Posterior vena cava (tissue), 2 donors: ENCODE results near the gene TCP11L2. TPM values are rescaled to one million over a fixed set of nuclear protein-coding genes. Genes with fewer than 3 reads are reported as not detected.
"Not testable (repeated sequence)": the region's sequence is repeated elsewhere in the genome, so short reads cannot be mapped to it uniquely, and the experiment has no call there.

Experiments
- DNase-seq: peaks from one replicate; pipeline ENCODE4 v3.0.0-alpha.2; 2020; ENCODE audit warnings: low spot score
- intact Hi-C, 2 donors: fragments of 100-400 bp; cut with DNase I; formaldehyde crosslinking; loops; one replicate each; pipeline versions ENCODE4 v1.14.1 to v1.14.2; 2022 to 2023
- total RNA-seq, 2 donors: library from RNA; stranded (reverse); fragmentation: NEBNext Ultra II Directional; extraction: Animal tissue kit (Norgen Biotek cat#: 25700); gene quantifications; one replicate each; pipeline ENCODE4 v1.2.1, GENCODE V29; 2021
- donor health status: DM: yes; HTN: yes; CAD: no.
- donor health status: DM: yes; HTN: yes; CAD: no.

TCP11L2 gene
- total RNA-seq, 2 donors from 2014 or later = 18.5 to 28.3 TPM

GRCh38 chr12:106301611-106302321, 767 bp upstream of the TCP11L2 start:
- intact Hi-C loops = loop anchor here in 1 of 2 donors (10.0 kb wide), 1 partner anchor 57 kb away; the partner anchor contains the start of gene CKAP4
- DNase-seq = peak; percentile 87

GRCh38 chr12:106303202-106303820, 778 bp downstream of the TCP11L2 start:
- intact Hi-C loops = loop anchor here in 1 of 2 donors (10.0 kb wide), 1 partner anchor 59 kb away; the partner anchor contains the start of gene CKAP4
- peak; percentile 96 for DNase-seq

- intact Hi-C loops = loop anchor here in 1 of 2 donors (10.0 kb wide), 1 partner anchor 59 kb away; the partner anchor contains the start of gene CKAP4
- no peak for DNase-seq
Measured at GRCh38 chr12:106304001-106304421, 1.5 kb downstream of the TCP11L2 start.

- intact Hi-C loops = loop anchor here in 1 of 2 donors (10.0 kb wide), 1 partner anchor 60 kb away; the partner anchor contains the start of gene CKAP4
- no peak for DNase-seq
Measured at GRCh38 chr12:106304797-106305196, 2.3 kb downstream of the TCP11L2 start.

- no peak for DNase-seq
- intact Hi-C loops = loop anchor here in 1 of 2 donors (10.0 kb wide), 1 partner anchor 61 kb away; the partner anchor contains the start of gene CKAP4
Measured at GRCh38 chr12:106305376-106305775, 2.8 kb downstream of the TCP11L2 start.

GRCh38 chr12:106307181-106307580, 4.6 kb downstream of the TCP11L2 start:
- intact Hi-C loops = loop anchor here in 1 of 2 donors (10.0 kb wide), 1 partner anchor 62 kb away; the partner anchor contains the start of gene CKAP4
- no peak for DNase-seq

- intact Hi-C loops = loop anchor here in 1 of 2 donors (10.0 kb wide), 1 partner anchor 63 kb away; the partner anchor contains the start of gene CKAP4
- no peak for DNase-seq
Measured at GRCh38 chr12:106308121-106308520, 5.6 kb downstream of the TCP11L2 start.

- no peak for DNase-seq
Measured at GRCh38 chr12:106308611-106309010, 6.1 kb downstream of the TCP11L2 start.

GRCh38 chr12:106309671-106310505, 7.4 kb downstream of the TCP11L2 start:
- intact Hi-C loops = loop anchor here in 1 of 2 donors (10.0 kb wide), 1 partner anchor 65 kb away; the partner anchor contains the start of gene CKAP4

More at GRCh38 chr12:106308611-106309010, 6.1 kb downstream of the TCP11L2 start:
- intact Hi-C loops = loop anchor here in 1 of 2 donors (10.0 kb wide), 1 partner anchor 64 kb away; the partner anchor contains the start of gene CKAP4

GRCh38 chr12:106310687-106311086, 8.2 kb downstream of the TCP11L2 start:
- intact Hi-C loops = no loop called here
- no peak for DNase-seq

More at GRCh38 chr12:106309671-106310505, 7.4 kb downstream of the TCP11L2 start:
- no peak for DNase-seq

- DNase-seq = no peak
- intact Hi-C loops = no loop called here
Measured at GRCh38 chr12:106311139-106311538, 8.6 kb downstream of the TCP11L2 start.

GRCh38 chr12:106313413-106313812, 10.9 kb downstream of the TCP11L2 start:
- DNase-seq, intact Hi-C loops: not testable (repeated sequence)

- intact Hi-C loops = no loop called here
- no peak for DNase-seq
Measured at GRCh38 chr12:106315523-106315922, 13.0 kb downstream of the TCP11L2 start.

- no peak for DNase-seq
- intact Hi-C loops = no loop called here
Measured at GRCh38 chr12:106317406-106318082, 15.0 kb downstream of the TCP11L2 start.

GRCh38 chr12:106321139-106321850, 18.8 kb downstream of the TCP11L2 start:
- intact Hi-C loops = no loop called here
- no peak for DNase-seq

- intact Hi-C loops = no loop called here
- no peak for DNase-seq
Measured at GRCh38 chr12:106323537-106323936, 21.0 kb downstream of the TCP11L2 start.

- DNase-seq = no peak
- intact Hi-C loops = no loop called here
Measured at GRCh38 chr12:106327309-106327869, 24.9 kb downstream of the TCP11L2 start.

- no peak for DNase-seq
- intact Hi-C loops = no loop called here
Measured at GRCh38 chr12:106328735-106329134, 26.2 kb downstream of the TCP11L2 start.
